D721Med (cell line): Measurements from ENCODE around the gene PLK2.

ENCODE experiments used
- DNase-seq: peaks from one replicate; pipeline ENCODE4 v3.0.0; 2011; ENCODE audit warnings: low spot score; ENCODE audit not compliant: insufficient read length
- FAIRE-seq: peaks from 2 replicates; lab custom pipeline; 2011; peaks lifted over from hg19 to GRCh38; lab: Jason Lieb, UNC
- CTCF ChIP-seq: IDR thresholded peaks from 2 replicates; pipeline ENCODE4 v1.5.1; 2012; ENCODE audit warnings: mild to moderate bottlenecking, control low read depth; ENCODE audit not compliant: insufficient read depth; ENCODE audit errors: missing control alignments

Gene PLK2

GRCh38 chr5:58450811-58451629 lies 8.9 kb downstream of the PLK2 start:
- FAIRE-seq = peak; percentile 35
- TF ChIP-seq CTCF = no peak

GRCh38 chr5:58450018-58450417 lies 9.9 kb downstream of the PLK2 start:
- no peak for FAIRE-seq
- no peak for DNase-seq
- TF ChIP-seq CTCF = no peak

More at GRCh38 chr5:58450811-58451629, 8.9 kb downstream of the PLK2 start:
- DNase-seq = no peak

GRCh38 chr5:58447226-58447625 lies 12.7 kb downstream of the PLK2 start:
- TF ChIP-seq CTCF = no peak
- no peak for DNase-seq
- FAIRE-seq = no peak

- DNase-seq = no peak
- FAIRE-seq = no peak
- TF ChIP-seq CTCF = no peak
Measured at GRCh38 chr5:58446024-58446423, 13.9 kb downstream of the PLK2 start.

- FAIRE-seq = no peak
- DNase-seq = no peak
- no peak for TF ChIP-seq CTCF
Measured at GRCh38 chr5:58444805-58445204, 15.1 kb downstream of the PLK2 start.

GRCh38 chr5:58440901-58441460 lies 18.9 kb downstream of the PLK2 start:
- no peak for TF ChIP-seq CTCF
- DNase-seq (no peak), FAIRE-seq (no peak)

GRCh38 chr5:58439094-58439644 lies 20.7 kb downstream of the PLK2 start:
- FAIRE-seq = no peak

More at GRCh38 chr5:58439094-58439644, 20.7 kb downstream of the PLK2 start:
- TF ChIP-seq CTCF = no peak
- DNase-seq = no peak
